GM19438 (cell line): ENCODE data around the gene EMC8.

Experiments
- ATAC-seq: cut with Tn5 transposase; IDR thresholded peaks from one replicate; pipeline ENCODE4 v1.9.1; 2021; ENCODE audit warnings: low read depth; ENCODE audit not compliant: unreplicated experiment

EMC8 gene

GRCh38 chr16:85835956-85836705 lies 36.8 kb upstream of the EMC8 start:
- ATAC-seq, result no peak

DNA sequence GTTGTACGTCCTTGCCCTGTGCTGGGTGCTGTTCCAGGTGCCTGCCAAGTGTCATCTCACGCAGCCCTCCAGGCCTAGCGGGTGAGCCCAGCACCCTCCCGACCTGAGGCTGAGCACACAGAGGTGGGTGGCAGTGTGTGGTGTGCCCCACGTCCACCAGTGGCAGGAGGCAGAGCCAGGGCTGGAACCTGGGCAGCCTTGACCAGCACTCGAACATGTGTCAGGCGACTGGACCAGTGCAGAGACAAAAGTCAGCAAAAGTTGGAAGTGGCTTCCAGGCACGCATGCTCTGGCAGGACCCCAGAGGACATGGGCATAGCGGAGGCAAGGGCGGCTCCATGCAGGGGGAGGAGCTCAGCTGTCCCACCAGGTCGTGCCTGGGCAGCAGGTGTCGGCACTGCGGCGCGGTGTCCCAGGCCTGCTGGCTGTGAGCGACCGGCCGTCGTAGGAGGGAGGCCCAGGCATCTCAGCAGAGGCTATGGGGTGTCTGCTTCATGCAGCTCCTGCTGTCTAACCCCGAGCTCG lies 35.9 kb upstream of the EMC8 start:
- no peak for ATAC-seq

GRCh38 chr16:85834741-85835140 lies 35.4 kb upstream of the EMC8 start:
- no peak for ATAC-seq

- no peak for ATAC-seq
Measured at GRCh38 chr16:85833219-85833920, 34.0 kb upstream of the EMC8 start.

DNA sequence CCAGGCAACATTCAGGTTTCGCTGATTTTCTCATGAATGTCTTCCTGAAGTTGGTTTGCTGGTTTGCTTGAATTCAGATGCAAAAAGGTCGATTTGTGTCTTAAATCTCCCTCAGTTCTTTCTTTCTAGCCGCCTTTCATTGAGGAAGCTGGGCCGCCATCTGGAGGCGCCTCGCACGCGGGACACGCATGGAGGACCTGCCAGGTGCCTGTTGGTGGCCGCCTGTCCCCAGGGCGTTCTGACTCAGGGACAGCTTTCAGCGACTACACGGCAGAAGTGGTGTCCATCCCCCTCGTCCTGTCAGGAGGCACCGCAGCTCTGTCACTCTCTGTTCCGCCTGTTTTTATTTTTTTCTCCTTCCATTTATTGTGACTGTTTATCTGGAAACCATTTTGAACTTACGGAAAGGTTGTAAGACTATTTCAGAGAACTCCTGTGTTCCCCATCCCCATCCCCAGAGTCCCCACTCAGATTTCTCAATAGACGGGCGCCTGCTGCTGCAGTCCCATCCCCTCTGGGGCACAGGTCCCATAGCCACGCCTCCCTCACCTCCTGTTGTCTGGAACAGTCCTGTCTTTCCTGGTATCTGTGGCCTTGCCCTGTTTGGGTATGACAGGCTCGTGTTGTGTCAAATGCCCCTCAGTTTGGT lies 33.4 kb upstream of the EMC8 start:
- ATAC-seq, result no peak

DNA sequence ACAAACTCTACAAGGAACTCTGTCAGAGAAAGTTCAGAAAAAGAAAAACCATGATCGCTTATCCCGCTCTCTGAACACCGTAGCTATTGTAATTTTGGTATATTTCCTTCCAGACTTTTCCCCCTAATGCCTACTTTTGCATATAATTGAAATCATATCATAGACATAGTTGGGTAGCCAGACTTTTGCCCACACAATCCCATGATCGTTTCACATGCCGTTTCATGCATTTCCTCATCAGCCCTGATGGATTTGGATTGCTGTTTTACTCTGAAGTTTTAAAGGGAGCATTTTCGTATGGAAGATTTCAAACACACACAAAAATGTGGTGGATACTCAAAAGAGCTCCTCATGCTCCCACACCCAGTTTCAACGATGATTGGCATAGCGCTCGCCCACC lies 31.5 kb upstream of the EMC8 start:
- no peak for ATAC-seq

- no peak for ATAC-seq
Measured at GRCh38 chr16:85829751-85830445, 30.6 kb upstream of the EMC8 start.

GRCh38 chr16:85829171-85829719 lies 29.9 kb upstream of the EMC8 start:
- no peak for ATAC-seq

- ATAC-seq, result no peak
Measured at GRCh38 chr16:85828166-85828565, 28.8 kb upstream of the EMC8 start.

- ATAC-seq, result no peak
Measured at GRCh38 chr16:85826686-85827247, 27.4 kb upstream of the EMC8 start.

GRCh38 chr16:85825326-85825725 lies 26.0 kb upstream of the EMC8 start:
- ATAC-seq, result no peak

DNA sequence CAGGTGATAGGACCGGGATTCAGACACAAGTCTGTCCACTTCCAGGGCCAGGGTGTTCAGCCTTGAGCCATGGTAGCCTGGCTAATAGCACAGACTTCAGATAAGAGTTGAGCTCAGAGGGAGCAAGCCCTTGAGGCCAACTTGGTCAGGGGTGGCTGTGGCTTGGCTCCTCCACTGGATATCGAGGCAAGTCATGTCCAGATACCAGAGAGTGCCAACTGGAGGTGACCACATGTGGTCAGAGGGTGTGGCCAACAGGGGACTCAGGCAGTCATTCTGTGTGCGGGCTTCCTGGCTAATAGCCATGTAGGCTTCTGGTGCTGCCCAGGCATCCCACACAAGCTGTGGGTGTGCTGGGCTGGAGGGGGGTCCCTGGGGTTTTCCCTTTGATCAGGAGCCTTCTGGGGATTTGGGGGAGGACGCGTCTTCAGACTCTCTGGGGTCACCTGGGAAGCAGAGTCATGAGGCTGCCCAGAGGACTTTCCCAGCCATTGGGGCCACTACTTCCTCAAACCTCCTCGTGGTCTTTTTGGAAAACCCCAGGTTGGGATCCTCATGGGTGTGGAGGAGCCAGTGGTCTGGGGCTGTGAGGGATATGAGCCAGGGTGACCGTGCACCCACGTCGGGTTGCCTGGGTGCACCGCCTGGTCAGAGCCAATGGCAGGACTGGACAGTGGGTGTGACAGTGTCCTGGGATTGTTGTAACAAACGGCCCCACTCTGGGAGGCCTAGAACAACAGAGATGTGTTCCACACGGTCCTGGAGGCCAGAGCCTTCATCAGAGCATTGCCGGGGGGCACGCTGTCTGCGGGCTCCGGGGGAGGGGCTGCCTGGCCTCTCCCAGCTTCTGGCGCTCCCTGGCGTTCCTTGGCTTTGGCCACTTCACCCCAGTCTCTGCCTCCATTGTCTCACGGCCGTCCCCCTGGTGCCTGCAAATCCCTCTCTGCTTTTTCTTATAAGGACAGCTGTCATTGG lies 25.1 kb upstream of the EMC8 start:
- ATAC-seq, result no peak

DNA sequence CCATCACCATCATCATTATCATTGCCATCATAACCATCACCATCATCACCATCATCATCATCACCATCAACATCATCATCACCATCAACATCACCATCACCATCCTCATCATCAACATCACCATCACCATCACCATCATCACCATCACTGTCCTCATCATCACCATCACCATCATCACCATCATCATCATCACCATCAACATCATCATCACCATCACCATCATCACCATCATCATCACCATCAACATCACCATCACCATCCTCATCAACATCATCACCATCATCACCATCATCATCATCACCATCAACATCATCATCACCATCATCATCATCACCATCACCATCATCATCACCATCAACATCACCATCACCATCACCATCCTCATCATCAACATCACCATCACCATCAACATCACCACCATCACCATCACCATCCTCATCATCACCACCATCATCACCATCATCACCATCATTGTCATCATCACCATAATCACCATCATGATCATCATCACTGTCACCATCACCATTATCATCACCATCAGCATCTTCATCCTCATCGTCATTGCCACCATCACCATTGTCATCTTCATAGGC lies 24.1 kb upstream of the EMC8 start:
- no peak for ATAC-seq

- no peak for ATAC-seq
Measured at GRCh38 chr16:85822145-85822544, 22.8 kb upstream of the EMC8 start.

DNA sequence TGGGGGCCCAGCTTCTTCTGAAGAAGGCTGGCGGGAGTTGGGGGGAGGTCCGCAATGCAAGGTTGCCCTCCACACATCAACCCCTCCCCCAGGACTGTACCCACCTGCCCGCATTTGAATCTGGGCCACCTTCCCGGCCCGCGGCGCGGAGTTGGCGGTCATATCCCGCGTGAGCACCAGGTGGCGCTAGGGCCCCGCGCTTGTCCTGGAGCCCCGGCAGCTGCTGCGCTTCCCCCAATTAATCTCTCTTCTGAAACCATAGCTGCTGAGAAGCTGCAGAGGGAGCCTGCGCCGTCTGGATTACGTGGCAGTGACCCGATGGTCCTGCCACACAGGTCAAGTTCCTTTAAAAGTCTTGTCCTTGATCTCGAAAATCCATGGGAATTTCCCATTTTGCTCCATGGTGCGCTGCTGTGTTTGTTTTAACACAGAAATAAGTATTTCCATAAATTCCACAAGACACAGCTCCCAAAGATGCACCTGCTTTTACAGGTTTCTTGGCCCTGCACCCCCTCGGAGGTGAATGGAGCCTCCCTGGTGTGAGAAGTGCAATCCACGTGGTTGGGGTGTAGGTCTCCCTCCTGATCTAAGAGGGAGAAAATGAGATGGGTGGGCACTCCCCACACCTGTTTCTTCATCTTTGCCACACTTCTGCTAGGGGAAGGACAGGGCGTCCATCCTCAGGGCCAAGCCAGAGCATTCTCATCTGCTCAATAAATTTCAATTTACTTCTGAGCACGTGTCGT lies 22.2 kb upstream of the EMC8 start:
- no peak for ATAC-seq

DNA sequence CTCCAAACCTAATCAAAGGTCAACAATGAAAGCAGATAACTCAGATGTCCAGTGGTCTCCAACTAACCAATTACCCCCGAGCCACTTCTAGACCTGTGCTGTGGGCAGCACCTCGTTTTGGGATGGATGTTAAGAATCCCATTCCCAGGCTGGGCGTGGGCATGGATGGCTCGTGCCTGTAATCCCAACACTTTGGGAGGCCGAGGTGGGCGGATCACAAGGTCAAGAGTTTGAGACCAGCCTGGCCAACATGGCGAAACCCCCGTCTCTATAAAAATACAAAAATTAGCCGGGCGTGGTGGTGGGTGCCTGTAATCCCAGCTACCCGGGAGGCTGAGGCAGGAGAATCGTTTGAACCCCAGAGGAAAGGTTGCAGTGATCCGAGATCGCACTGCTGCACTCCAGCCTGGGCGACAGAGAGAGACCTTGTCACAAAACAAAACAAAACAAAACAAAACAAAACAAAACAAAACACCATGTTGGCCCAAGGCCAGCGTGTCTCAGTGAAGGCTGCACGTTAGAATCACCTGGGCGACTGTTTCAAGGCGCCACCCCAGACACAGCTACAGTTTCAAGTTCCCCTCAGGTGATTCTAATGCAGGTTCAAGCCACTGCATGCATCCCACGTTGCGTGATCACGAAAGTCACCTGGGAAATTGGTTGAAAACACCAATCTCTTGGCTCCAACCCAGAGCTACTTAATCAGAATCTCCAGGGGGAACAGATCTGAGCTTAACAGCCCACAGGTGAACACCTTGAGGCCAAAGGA lies 21.4 kb upstream of the EMC8 start:
- ATAC-seq, result no peak

DNA sequence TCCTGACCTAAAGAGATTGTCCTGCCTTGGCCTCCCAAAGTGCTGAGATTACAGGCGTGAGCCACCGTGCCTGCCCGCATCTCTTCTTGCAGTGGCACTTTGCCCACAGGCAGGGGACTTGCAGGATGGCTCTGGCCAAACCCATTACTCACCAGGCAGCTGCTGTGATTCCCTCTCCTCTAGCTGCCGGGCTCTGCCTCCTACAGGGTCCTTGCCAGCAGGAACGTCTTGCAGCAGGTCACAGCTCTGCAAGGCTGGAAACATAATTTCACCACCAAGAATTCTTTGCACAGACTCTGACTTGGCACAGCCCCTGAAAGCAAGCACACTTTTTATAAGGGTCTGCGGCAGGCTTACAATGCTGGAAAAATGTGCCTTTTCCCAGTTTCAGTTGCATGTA lies 20.4 kb upstream of the EMC8 start:
- no peak for ATAC-seq
